ENCODE results near the gene SLC6A17.

DNA sequence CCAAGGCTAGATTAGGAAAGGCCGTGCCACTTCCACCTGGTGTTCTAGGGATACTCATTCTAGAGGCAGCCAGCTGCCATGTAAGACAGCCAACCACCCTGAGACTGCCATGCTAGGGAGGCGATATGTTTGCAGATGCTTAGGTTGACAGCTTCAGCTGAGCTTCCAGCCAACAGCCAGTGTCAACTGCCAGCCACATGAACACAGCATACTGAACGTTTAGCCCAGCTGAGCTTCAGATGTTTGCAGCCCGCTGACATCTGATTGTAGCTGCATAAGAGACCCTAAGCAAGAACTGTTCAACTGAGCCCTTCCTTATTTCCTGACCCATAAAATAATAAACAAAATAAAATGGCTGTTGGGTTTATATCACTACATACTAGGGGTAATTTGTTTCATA lies 54.9 kb downstream of the SLC6A17 start:
- TF ChIP-seq CEBPB (IDR thresholded peaks at IDR 0.05) (no peak), TAF1 (IDR thresholded peaks at IDR 0.05; ENCODE audit: low read depth) (no peak), YY1 (IDR thresholded peaks at IDR 0.05; ENCODE audit: low read depth) (no peak), REST (IDR thresholded peaks at IDR 0.05; ENCODE audit: low read depth) (no peak), MAX (IDR thresholded peaks at IDR 0.05) (no peak), EP300 (IDR thresholded peaks at IDR 0.05; ENCODE audit: borderline replicate concordance) (no peak), RAD21 (IDR thresholded peaks at IDR 0.05; ENCODE audit: low read depth) (no peak), EGR1 (IDR thresholded peaks at IDR 0.05) (no peak), NFIC (IDR thresholded peaks at IDR 0.05) (no peak), TEAD4 (IDR thresholded peaks at IDR 0.05) (no peak), FOXM1 (IDR thresholded peaks at IDR 0.05; ENCODE audit: borderline replicate concordance, low read depth) (no peak), USF1 (IDR thresholded peaks at IDR 0.05) (no peak), TCF12 (IDR thresholded peaks at IDR 0.05; ENCODE audit: low read depth) (no peak), CREB1 (IDR thresholded peaks at IDR 0.05; ENCODE audit: low read depth) (no peak)

All from Ishikawa (cell line).